BJ (cell line): ENCODE measurements around the gene DEAF1. TPM values are rescaled to one million over a fixed set of nuclear protein-coding genes. Genes with fewer than 3 reads are reported as not detected.

Experiments
- CTCF ChIA-PET: fragments of 350-600 bp; formaldehyde crosslinking; extraction: SDS; loops from one replicate; lab custom pipeline; 2021; ENCODE audit warnings: antibody characterized with exemption, inconsistent platforms; lab: Yijun Ruan, JAX
- POLR2A ChIA-PET: fragments of 300-600 bp; sonication (Branson Sonifier 250); formaldehyde crosslinking; extraction: SDS; loops from one replicate; lab custom pipeline; 2021; ENCODE audit warnings: antibody characterized with exemption; lab: Charles Lee
- DNase-seq: peaks from one replicate; pipeline ENCODE4 v3.0.0-alpha.2; 2011; ENCODE audit warnings: low read depth
- H3K27me3 ChIP-seq: 2 replicates; pipeline ENCODE4 v1.6.0; 2011; ENCODE audit warnings: low read length; ENCODE audit not compliant: control insufficient read depth, insufficient read depth
- H3K36me3 ChIP-seq: 2 replicates; pipeline ENCODE4 v1.5.1; 2011; ENCODE audit warnings: low read length; ENCODE audit not compliant: control insufficient read depth, insufficient read depth
- H3K4me3 ChIP-seq: 2 replicates; pipeline ENCODE4 v1.5.1; 2011; ENCODE audit warnings: low read depth, mild to moderate bottlenecking, control low read depth, low read length
- CTCF ChIP-seq: IDR thresholded peaks from 2 replicates; pipeline ENCODE4 v1.5.1; 2011; ENCODE audit warnings: low read depth, mild to moderate bottlenecking, control low read depth, inconsistent platforms, low read length, moderate library complexity; ENCODE audit not compliant: insufficient read depth
- polyA plus RNA-seq: library from polyadenylated mRNA; depleted of rRNA; stranded (reverse); fragments of >200 nt; gene quantifications from 2 replicates; pipeline ENCODE4 v1.2.3, GENCODE V29; 2011

DEAF1 gene
- polyA plus RNA-seq, 1 experiment = 27.7 TPM

DNA sequence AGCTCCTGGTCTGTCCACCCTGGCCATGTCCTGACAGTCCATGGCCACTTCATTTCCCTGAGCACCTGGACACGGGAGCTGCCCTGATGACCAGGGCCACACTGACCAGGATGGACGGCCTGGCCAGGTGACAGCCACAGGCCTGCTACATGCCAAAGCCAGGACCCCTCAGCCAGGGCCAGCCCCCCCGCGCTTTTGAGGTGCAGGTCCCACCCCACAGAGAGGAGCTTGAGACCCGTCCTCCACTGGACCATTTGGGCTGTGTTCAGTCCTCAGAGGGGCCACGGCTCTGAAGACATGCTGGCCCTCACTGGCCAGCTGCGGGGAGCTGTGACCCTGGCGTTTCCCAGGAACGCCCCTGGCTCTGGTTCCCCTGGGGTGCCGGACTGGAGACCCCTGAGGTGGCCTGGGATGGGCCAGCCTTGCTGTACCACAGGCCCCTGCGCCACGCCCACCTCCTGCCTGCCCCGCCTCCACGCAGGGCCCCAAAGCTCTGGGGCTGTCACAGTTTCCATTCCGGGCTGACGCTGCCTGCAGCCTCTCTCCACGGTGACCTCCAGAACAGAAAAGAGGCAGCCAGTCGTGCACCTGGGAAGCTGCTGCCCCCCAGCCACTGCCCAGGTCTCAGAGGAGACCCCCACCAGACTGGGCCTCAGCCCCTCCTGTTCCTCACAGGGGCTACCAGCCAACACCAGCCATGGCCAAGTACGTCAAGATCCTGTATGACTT lies 29.2 kb upstream of the DEAF1 start:
- H3K27me3 ChIP-seq = no peaks in the 10 kb centered on the region
- H3K36me3 ChIP-seq = peaks cover 4% of the 10 kb centered on the region
- TF ChIP-seq CTCF = no peak
- no peak for DNase-seq
- CTCF ChIA-PET = interaction anchor here (0.6 to 6.9 kb wide), 14 partner anchors 15 to 170 kb away, joined by 3 to 43 read pairs (median 4); partner anchors contain the start of genes TALDO1 and TMEM80
- no peak overlapping the region for H3K4me3 ChIP-seq
- POLR2A ChIA-PET = no interaction called here

DNA sequence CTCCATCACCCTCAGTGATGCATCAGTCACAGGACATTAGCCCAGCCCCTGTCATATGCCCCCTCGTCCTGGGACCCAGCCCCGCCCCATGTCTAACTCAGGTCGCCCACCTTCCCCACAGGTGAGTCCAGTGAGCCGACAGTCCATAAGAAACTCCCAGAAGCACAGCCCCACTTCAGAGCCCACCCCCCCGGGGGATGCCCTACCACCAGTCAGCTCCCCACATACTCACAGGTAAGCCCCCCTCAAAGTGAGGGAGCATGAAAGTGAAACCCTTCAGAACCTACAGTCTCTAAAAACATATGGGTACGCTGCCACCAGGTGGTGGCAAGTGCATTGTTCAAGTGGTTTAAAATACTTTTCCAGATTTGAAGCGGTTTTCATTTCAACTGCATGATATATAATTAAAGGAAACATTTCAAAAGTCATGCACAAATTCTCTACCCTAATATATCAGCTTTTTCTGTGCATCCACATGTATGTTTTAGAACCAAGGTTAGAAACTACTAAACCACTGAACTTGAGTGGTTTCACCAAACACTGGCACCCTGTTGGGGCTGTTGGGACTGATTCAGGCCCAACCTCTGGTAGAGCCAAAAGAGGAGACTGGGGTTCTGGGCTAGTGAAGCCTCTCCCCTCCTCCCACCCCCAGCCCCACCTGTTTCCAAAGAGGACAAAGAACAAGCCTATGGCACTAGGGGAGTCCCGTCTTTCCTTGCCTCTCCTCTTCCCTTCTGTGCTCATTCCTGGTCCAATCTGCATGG lies 28.3 kb upstream of the DEAF1 start:
- Histone ChIP-seq H3K36me3 (peaks cover 4% of the 10 kb centered on the region), H3K4me3 (no peak overlapping the region), H3K27me3 (no peaks in the 10 kb centered on the region)
- POLR2A ChIA-PET = interaction anchor here (0.6 kb wide), 1 partner anchor 58 kb away, joined by 5 read pairs; no protein-coding TSS in a partner anchor
- CTCF ChIA-PET = interaction anchor here (0.6 to 6.9 kb wide), 17 partner anchors 16 to 169 kb away, joined by 3 to 43 read pairs (median 4); partner anchors contain the start of genes TALDO1 and TMEM80
- TF ChIP-seq CTCF = peak; percentile 62
- DNase-seq = no peak

- TF ChIP-seq CTCF = no peak
- Histone ChIP-seq H3K36me3 (peaks cover 4% of the 10 kb centered on the region), H3K27me3 (no peaks in the 10 kb centered on the region), H3K4me3 (no peak overlapping the region)
- DNase-seq = no peak
- ChIA-PET CTCF (interaction anchor here (1.0 to 4.4 kb wide), 8 partner anchors 15 to 168 kb away, joined by 3 to 18 read pairs (median 6); partner anchors contain the start of gene TALDO1), POLR2A (no interaction called here)
Observed at GRCh38 chr11:722346-722811, 27.4 kb upstream of the DEAF1 start.

DNA sequence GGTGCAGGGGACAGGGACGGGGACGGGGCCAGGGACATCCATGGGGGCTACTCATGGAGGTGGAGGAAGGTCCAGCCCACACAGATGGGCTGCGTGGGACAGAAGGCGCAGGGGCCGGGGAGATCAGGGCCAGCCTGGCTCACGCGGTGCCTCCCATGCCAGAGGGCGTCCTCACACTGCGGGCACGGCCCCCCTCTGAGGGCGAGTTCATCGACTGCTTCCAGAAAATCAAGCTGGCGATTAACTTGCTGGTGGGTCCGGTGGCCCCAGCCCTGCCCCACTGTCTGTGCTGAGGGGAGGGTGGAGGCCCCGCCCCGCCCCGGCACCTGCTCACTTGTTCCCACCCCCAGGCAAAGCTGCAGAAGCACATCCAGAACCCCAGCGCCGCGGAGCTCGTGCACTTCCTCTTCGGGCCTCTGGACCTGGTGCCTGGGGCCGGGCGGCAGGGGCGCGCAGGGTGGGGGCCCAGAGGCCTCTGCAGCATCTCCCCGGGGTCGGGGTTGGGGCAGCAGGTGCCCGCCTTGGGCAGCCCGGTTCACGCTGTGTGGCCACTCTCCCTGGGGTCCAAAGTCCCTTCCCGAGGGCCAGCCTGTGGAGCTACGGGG lies 26.8 kb upstream of the DEAF1 start:
- Histone ChIP-seq H3K4me3 (no peak overlapping the region), H3K36me3 (peaks cover 4% of the 10 kb centered on the region), H3K27me3 (no peaks in the 10 kb centered on the region)
- DNase-seq = no peak
- ChIA-PET POLR2A (no interaction called here), CTCF (interaction anchor here (1.0 to 4.4 kb wide), 5 partner anchors 25 to 168 kb away, joined by 4 to 18 read pairs (median 11); partner anchors contain the start of gene TALDO1)
- no peak for TF ChIP-seq CTCF
